Urinary bladder (tissue), 4 donors: Measurements from ENCODE around the gene RTL5. TPM values are rescaled to one million over a fixed set of nuclear protein-coding genes. Genes with fewer than 3 reads are reported as not detected.

Experiments used
- DNase-seq: peaks from one replicate; pipeline ENCODE4 v3.0.0-alpha.2; 2015; ENCODE audit errors: extremely low spot score
- H3K27ac ChIP-seq: one replicate; pipeline ENCODE4 v1.5.1; 2013; ENCODE audit warnings: low read depth, mild to moderate bottlenecking, moderate library complexity
- H3K36me3 ChIP-seq: one replicate; pipeline ENCODE4 v1.6.1; 2013; ENCODE audit warnings: mild to moderate bottlenecking, moderate library complexity; ENCODE audit not compliant: insufficient read depth
- H3K4me1 ChIP-seq: one replicate; pipeline ENCODE4 v1.6.1; 2013; ENCODE audit warnings: mild to moderate bottlenecking, moderate library complexity; ENCODE audit not compliant: insufficient read depth
- H3K4me3 ChIP-seq: one replicate; pipeline ENCODE4 v1.5.1; 2013; ENCODE audit warnings: low read depth, low read length
- WGBS: extraction: QIAGEN DNeasy Blood & Tissue Kit; methylation state at CpG from one replicate; pipeline ENCODE4 v1.1.7; 2013; 5-methylcytosine and 5-hydroxymethylcytosine counted together
- polyA plus RNA-seq: library from polyadenylated mRNA; stranded (reverse); fragments of 200-250 nt; gene quantifications from one replicate; pipeline ENCODE4 v1.2.3, GENCODE V29; 2013
- total RNA-seq: library from RNA; depleted of rRNA; stranded (reverse); fragments of >200 nt; gene quantifications from one replicate; pipeline ENCODE4 v1.2.3, GENCODE V29; 2014
- donor health status: healthy with polysubstance abuse.
- donor health status: healthy.

The RTL5 gene
- total and polyA plus RNA-seq, 2 donors = 4.8 to 10.0 TPM

DNA sequence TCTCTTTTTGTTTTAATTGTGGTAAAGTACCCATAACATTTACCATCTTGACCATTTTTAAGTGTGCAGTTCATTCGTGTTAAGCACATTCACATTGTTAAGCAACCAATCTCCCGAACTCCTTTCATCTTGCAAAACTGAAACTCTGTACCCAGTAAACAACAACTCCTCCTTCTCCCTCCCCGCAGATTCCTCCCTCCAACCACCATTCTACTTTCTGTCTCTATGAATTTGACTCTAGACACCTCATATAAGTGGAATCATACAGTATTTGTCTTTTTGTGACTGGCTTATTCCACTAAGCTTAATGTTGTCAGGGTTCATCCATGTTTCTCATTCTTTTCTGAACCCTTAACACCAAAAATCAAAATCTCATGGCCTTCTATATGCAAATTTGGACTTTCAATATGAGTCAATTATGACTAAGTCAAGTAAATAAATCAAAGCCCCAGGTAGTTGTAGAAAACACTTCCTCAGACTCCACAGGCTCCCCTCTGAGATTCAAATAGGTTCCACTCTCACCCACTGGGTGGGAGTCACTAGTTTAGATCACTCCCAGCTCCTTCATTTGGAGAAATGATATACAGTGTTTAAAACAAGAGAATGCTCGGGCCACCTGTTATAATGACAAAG is 9.8 kb upstream of the RTL5 start:
- WGBS = 74% methylated on average over 4 of the region's 4 CpGs
- Histone ChIP-seq H3K36me3 (no peaks in the 10 kb centered on the region), H3K27ac (no peak overlapping the region)

DNA sequence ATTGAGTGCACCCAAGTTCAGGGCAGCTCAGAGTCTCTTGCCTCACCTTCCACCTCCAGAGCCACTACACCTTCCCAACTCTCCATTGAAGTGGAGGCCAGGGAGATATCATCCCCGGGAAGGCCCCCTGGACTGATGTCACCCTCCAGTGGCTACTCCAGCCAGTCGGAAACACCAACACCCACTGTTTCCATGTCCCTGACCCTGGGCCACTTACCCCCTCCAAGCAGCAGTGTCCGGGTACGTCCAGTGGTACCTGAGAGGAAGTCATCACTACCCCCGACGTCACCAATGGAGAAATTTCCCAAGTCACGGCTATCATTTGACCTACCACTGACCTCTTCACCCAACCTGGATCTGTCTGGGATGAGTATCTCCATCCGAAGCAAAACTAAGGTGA is 7.8 kb upstream of the RTL5 start:
- WGBS = 95% methylated on average over 8 of the region's 8 CpGs
- Histone ChIP-seq H3K4me3 (no peak overlapping the region), H3K36me3 (no peaks in the 10 kb centered on the region), H3K4me1 (no peaks in the 10 kb centered on the region), H3K27ac (no peak overlapping the region)
- DNase-seq = no peak

More for the DNA sequence above, 9.8 kb upstream of the RTL5 start:
- no peak for DNase-seq
- no peaks in the 10 kb centered on the region for H3K4me1 ChIP-seq
- H3K4me3 ChIP-seq = no peak overlapping the region

- H3K4me3 ChIP-seq = no peak overlapping the region
- no peaks in the 10 kb centered on the region for H3K36me3 ChIP-seq
- WGBS = 82% methylated on average over 9 of the region's 9 CpGs
- H3K27ac ChIP-seq = no peak overlapping the region
- no peaks in the 10 kb centered on the region for H3K4me1 ChIP-seq
- DNase-seq = no peak
These were observed 6.3 kb upstream of the RTL5 start for GRCh38 chrX:72137846-72138495.

DNA sequence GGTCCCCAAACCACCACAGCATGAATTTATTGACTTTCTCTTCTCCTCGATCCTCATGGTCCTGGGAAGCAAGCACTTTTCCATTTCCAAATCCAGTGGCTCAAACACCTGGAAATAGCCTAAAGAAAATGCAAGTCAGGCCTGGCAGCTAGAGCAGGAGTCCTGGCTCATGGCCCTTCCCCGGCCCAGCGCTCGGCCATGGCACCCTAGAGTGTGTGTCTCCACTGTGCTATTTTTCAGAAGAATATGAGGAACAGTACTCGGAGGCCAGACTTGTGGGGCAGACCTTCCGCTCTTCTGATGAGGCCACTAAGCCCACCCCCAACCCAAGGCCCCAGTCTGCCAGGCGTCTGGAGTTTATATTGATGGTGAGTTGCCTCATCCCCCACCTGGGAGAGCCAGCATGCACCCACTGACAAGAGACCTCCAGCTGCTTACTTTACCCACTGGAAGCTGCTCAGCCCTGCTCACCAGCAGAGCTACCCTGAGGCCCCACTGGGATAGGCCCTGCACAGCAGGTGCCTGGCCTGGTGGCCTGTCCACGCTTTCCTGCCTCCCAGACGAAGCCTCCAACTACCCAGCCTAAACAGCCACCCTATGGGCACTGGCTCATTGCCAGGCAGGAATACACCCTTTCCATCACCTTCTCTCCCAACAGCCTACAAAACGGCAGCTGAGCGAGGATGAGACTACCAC is 2.3 kb upstream of the RTL5 start:
- H3K27ac ChIP-seq = no peak overlapping the region
- no peaks in the 10 kb centered on the region for H3K36me3 ChIP-seq
- DNase-seq = no peak
- 90% methylated on average over 11 of the region's 11 CpGs for WGBS
- H3K4me1 ChIP-seq = no peaks in the 10 kb centered on the region
- no peak overlapping the region for H3K4me3 ChIP-seq

GRCh38 chrX:72132456-72132855 is 741 bp upstream of the RTL5 start:
- no peak for DNase-seq
- no peak overlapping the region for H3K4me3 ChIP-seq
- 79% methylated on average over 3 of the region's 3 CpGs for WGBS
- no peaks in the 10 kb centered on the region for H3K36me3 ChIP-seq
- H3K27ac ChIP-seq = no peak overlapping the region
- no peaks in the 10 kb centered on the region for H3K4me1 ChIP-seq

DNA sequence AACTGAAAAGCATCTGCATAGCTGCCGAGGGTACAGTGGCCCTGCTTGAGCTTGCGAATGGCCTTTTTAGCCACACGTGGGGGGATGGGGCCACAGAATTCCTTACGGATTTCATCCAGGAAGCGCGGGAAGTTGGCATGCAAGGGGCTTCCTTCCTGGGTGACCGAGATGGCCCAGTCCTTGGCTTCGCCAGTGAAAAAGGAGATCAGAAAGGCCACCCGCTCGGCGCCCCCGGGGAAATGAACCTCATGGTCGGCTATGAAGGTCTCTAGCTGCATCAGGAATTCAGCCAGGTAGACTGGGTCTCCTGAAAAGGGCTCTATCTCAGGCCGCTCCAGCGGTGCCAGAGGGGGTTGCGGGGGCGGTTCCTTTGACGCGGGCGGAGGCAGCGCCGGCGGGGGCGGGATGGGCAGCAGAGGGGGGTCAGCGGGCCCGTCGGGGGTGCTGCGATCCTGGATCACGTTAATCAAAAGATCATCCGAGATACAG is 909 bp downstream of the RTL5 start:
- Histone ChIP-seq H3K4me3 (peak overlapping the region; percentile 44), H3K36me3 (no peaks in the 10 kb centered on the region), H3K27ac (no peak overlapping the region), H3K4me1 (no peaks in the 10 kb centered on the region)
- no peak for DNase-seq
- WGBS = 24% methylated on average over 29 of the region's 30 CpGs

GRCh38 chrX:72130156-72130761 is 1.5 kb downstream of the RTL5 start:
- Histone ChIP-seq H3K36me3 (no peaks in the 10 kb centered on the region), H3K27ac (no peak overlapping the region), H3K4me1 (peaks cover 3% of the 10 kb centered on the region), H3K4me3 (no peak overlapping the region)
- 94% methylated on average over 12 of the region's 12 CpGs for WGBS
- DNase-seq = no peak

- no peak overlapping the region for H3K4me3 ChIP-seq
- WGBS = 96% methylated on average over 16 of the region's 16 CpGs
- H3K4me1 ChIP-seq = peaks cover 3% of the 10 kb centered on the region
- no peak for DNase-seq
- no peaks in the 10 kb centered on the region for H3K36me3 ChIP-seq
- H3K27ac ChIP-seq = no peak overlapping the region
These were observed 2.1 kb downstream of the RTL5 start for GRCh38 chrX:72129661-72130060.

DNA sequence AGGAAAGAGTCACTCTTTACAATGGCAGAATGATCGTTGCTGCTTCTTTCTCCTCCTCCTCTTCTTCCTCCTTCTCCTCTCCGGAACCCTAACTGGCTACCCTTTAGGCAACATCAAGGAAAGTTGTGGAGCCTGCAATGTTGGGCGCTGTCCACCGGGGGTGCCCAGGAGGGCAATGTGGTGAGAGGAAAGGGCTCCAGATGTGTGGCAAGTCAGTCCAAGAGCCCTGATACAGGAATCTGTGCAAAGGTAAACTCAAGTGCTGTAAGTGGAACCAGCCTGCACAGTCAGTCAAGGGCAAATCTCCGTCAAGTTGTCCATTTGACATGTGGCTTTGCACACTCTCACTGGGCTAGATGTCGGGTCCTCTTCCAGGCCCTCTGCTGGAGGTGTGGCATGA is 2.8 kb downstream of the RTL5 start:
- 67% methylated on average over 6 of the region's 6 CpGs for WGBS
- no peak overlapping the region for H3K4me3 ChIP-seq
- H3K36me3 ChIP-seq = no peaks in the 10 kb centered on the region
- DNase-seq = no peak
- peaks cover 3% of the 10 kb centered on the region for H3K4me1 ChIP-seq
- no peak overlapping the region for H3K27ac ChIP-seq

DNA sequence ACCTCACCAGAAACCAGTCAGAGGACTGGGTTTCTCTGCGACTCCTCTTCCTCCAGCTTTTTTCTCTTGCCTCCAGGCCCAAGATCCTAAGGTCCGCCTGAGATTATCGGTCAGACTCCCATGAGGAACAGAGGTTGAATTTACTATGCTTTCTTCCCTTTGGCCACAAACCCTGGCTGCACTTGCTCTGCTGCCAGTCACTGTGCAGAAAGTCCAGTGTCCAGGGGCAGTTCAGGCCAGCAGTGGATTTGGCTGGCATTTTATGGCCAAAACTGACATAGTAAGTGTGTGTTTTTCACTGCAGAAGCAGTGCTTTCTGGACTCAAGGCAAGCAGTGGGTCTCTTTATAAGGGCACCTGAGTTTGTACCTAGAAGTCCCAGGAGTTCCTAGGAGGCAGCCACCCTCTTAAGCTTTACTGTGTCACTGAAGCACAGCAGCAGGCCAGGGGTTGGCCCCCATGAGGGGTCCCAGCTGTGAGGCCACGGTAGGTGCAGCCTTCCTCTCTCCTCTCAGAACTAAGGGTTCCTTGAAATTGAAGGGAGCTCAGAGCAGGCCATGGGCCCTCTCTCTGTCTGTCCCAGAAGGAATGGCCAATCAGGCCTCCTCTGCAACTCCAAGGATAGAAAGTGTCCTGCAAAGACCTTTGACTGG is 3.4 kb downstream of the RTL5 start:
- H3K27ac ChIP-seq = no peak overlapping the region
- no peak overlapping the region for H3K4me3 ChIP-seq
- H3K36me3 ChIP-seq = no peaks in the 10 kb centered on the region
- H3K4me1 ChIP-seq = peaks cover 3% of the 10 kb centered on the region
- DNase-seq = no peak
- WGBS = 60% methylated on average over 4 of the region's 4 CpGs

DNA sequence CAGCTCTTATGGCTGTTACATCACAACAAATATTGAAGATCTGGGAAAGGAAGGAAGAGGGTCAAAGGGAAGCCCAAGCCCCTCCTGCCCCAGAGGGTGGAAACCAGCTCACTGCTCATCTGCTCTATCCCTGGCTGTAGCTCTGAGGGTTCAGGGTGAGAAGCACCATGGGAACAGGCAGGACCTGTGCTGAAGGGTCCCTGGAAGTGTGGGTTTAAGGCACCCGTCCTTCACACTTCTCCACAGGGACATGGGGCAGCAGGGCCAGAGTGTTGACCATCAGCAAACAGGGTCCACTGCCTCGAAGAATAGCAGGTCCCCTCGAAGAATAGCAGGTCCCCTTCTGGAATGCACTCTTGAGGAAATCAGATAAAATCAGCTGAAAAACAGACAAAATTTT is 4.4 kb downstream of the RTL5 start:
- H3K36me3 ChIP-seq = no peaks in the 10 kb centered on the region
- no peak overlapping the region for H3K4me3 ChIP-seq
- H3K4me1 ChIP-seq = peaks cover 3% of the 10 kb centered on the region
- no peak overlapping the region for H3K27ac ChIP-seq
- no peak for DNase-seq
- 59% methylated on average over 3 of the region's 3 CpGs for WGBS

- Histone ChIP-seq H3K27ac (no peak overlapping the region), H3K4me3 (no peak overlapping the region), H3K4me1 (peaks cover 3% of the 10 kb centered on the region), H3K36me3 (no peaks in the 10 kb centered on the region)
- DNase-seq = peak; percentile 73
- WGBS = 15% methylated on average over 9 of the region's 9 CpGs
These were observed 5.1 kb downstream of the RTL5 start for GRCh38 chrX:72126539-72127140.

DNA sequence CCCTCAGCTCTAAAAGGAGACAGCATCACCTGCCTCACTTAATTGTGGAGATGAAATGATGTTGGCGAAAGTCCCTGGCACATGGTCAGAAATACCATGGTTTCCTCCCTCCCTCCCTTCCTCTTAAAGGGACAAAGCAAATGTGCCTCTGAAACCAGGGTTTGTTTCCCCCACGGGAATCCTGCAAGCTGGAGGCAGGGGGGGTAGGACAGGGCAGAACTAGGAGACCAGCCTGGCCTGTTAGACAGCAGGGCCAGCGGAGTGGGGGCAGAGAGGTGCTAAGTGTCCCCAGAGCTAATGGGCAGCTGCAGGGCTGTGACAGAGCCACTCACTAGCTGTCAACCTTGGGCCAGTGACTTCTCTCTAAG is 5.7 kb downstream of the RTL5 start:
- 25% methylated on average over 3 of the region's 3 CpGs for WGBS
- Histone ChIP-seq H3K4me3 (no peak overlapping the region), H3K36me3 (no peaks in the 10 kb centered on the region), H3K27ac (no peak overlapping the region), H3K4me1 (peaks cover 3% of the 10 kb centered on the region)
- DNase-seq = no peak
